Measurements from ENCODE around the gene H2BW1.
"Not testable (repeated sequence)": the region's sequence is repeated elsewhere in the genome, so short reads cannot be mapped to it uniquely, and the experiment has no call there.

The H2BW1 gene

GRCh38 chrX:104013606-104014005, at the start of gene H2BW1:
H2BW1 (minus strand) TSS chrX:104013708; CDS start chrX:104013576, 132 bp downstream.
- CTCF ChIA-PET: no interaction called here
- Mint-ChIP-seq H3K4me3 (no peak within 1 kb of the TSS), H3K9me3 (no peaks in the 10 kb centered on the region), H3K4me1 (no peaks in the 10 kb centered on the region), H3K27me3 (no peaks in the 10 kb centered on the region), H3K36me3 (no peaks in the 10 kb centered on the region), H3K27ac (no peak within 1 kb of the TSS)
- DNase-seq: no peak

- H3K27me3 Mint-ChIP-seq, H3K27ac Mint-ChIP-seq, H3K4me1 Mint-ChIP-seq, DNase-seq, H3K36me3 Mint-ChIP-seq, H3K9me3 Mint-ChIP-seq, CTCF ChIA-PET, H3K4me3 Mint-ChIP-seq: not testable (repeated sequence)
Observed at GRCh38 chrX:104062636-104063035, 49.1 kb upstream of the H2BW1 start.

- DNase-seq, H3K27ac Mint-ChIP-seq, H3K9me3 Mint-ChIP-seq, H3K4me3 Mint-ChIP-seq, CTCF ChIA-PET, H3K27me3 Mint-ChIP-seq, H3K36me3 Mint-ChIP-seq, H3K4me1 Mint-ChIP-seq: not testable (repeated sequence)
Observed at GRCh38 chrX:104054956-104055355, 41.4 kb upstream of the H2BW1 start.

- no peak for DNase-seq
- no peaks in the 10 kb centered on the region for H3K27me3 Mint-ChIP-seq
- H3K27ac Mint-ChIP-seq: no peak overlapping the region
- H3K4me1 Mint-ChIP-seq: no peaks in the 10 kb centered on the region
- no peaks in the 10 kb centered on the region for H3K36me3 Mint-ChIP-seq
- no peaks in the 10 kb centered on the region for H3K9me3 Mint-ChIP-seq
- CTCF ChIA-PET: no interaction called here
- H3K4me3 Mint-ChIP-seq: no peak overlapping the region
Observed at GRCh38 chrX:104047171-104047570, 33.7 kb upstream of the H2BW1 start.

GRCh38 chrX:104045642-104046041, 32.1 kb upstream of the H2BW1 start:
- Mint-ChIP-seq H3K36me3 (no peaks in the 10 kb centered on the region), H3K9me3 (peaks cover under 1% of the 10 kb centered on the region), H3K27me3 (no peaks in the 10 kb centered on the region), H3K27ac (no peak overlapping the region), H3K4me3 (no peak overlapping the region), H3K4me1 (no peaks in the 10 kb centered on the region)
- DNase-seq: no peak
- CTCF ChIA-PET: no interaction called here

- DNase-seq: no peak
- CTCF ChIA-PET: no interaction called here
- H3K27me3 Mint-ChIP-seq: peaks cover 3% of the 10 kb centered on the region
- peaks cover 1% of the 10 kb centered on the region for H3K9me3 Mint-ChIP-seq
- H3K4me3 Mint-ChIP-seq: no peak overlapping the region
- H3K36me3 Mint-ChIP-seq: no peaks in the 10 kb centered on the region
- no peaks in the 10 kb centered on the region for H3K4me1 Mint-ChIP-seq
- no peak overlapping the region for H3K27ac Mint-ChIP-seq
Observed at GRCh38 chrX:104041003-104041402, 27.5 kb upstream of the H2BW1 start.

GRCh38 chrX:104039689-104040505, 26.4 kb upstream of the H2BW1 start, which contains the start of gene H2BW2:
H2BW2 (plus strand) TSS chrX:104039956; CDS start chrX:104039995, 39 bp downstream.
- peaks cover 3% of the 10 kb centered on the region for H3K27me3 Mint-ChIP-seq
- CTCF ChIA-PET: no interaction called here
- H3K36me3 Mint-ChIP-seq: no peaks in the 10 kb centered on the region
- H3K27ac Mint-ChIP-seq: no peak within 1 kb of the TSS
- no peak within 1 kb of the TSS for H3K4me3 Mint-ChIP-seq
- no peak for DNase-seq
- H3K9me3 Mint-ChIP-seq: peaks cover 1% of the 10 kb centered on the region
- H3K4me1 Mint-ChIP-seq: no peaks in the 10 kb centered on the region

- Mint-ChIP-seq H3K27me3 (no peaks in the 10 kb centered on the region), H3K4me3 (no peak overlapping the region), H3K4me1 (no peaks in the 10 kb centered on the region), H3K36me3 (no peaks in the 10 kb centered on the region), H3K27ac (no peak overlapping the region), H3K9me3 (no peaks in the 10 kb centered on the region)
- DNase-seq: no peak
- CTCF ChIA-PET: no interaction called here
Observed at GRCh38 chrX:104018126-104018525, 4.6 kb upstream of the H2BW1 start.

- CTCF ChIA-PET, H3K27ac Mint-ChIP-seq, H3K36me3 Mint-ChIP-seq, H3K9me3 Mint-ChIP-seq, DNase-seq, H3K27me3 Mint-ChIP-seq, H3K4me3 Mint-ChIP-seq, H3K4me1 Mint-ChIP-seq: not testable (repeated sequence)
Observed at GRCh38 chrX:104015576-104015975, 2.1 kb upstream of the H2BW1 start.

- Mint-ChIP-seq H3K4me1 (no peaks in the 10 kb centered on the region), H3K36me3 (no peaks in the 10 kb centered on the region), H3K27me3 (no peaks in the 10 kb centered on the region), H3K4me3 (no peak overlapping the region), H3K27ac (no peak overlapping the region), H3K9me3 (no peaks in the 10 kb centered on the region)
- DNase-seq: no peak
- CTCF ChIA-PET: no interaction called here
Observed at GRCh38 chrX:104013158-104013557, 350 bp downstream of the H2BW1 start.

- Mint-ChIP-seq H3K36me3 (no peaks in the 10 kb centered on the region), H3K4me1 (no peaks in the 10 kb centered on the region), H3K9me3 (no peaks in the 10 kb centered on the region), H3K27me3 (no peaks in the 10 kb centered on the region), H3K27ac (no peak overlapping the region), H3K4me3 (no peak overlapping the region)
- no peak for DNase-seq
- CTCF ChIA-PET: no interaction called here
Observed at GRCh38 chrX:104008831-104009230, 4.7 kb downstream of the H2BW1 start.

- H3K4me1 Mint-ChIP-seq: no peaks in the 10 kb centered on the region
- no peak overlapping the region for H3K4me3 Mint-ChIP-seq
- CTCF ChIA-PET: no interaction called here
- H3K27ac Mint-ChIP-seq: no peak overlapping the region
- no peaks in the 10 kb centered on the region for H3K27me3 Mint-ChIP-seq
- H3K36me3 Mint-ChIP-seq: no peaks in the 10 kb centered on the region
- no peak for DNase-seq
- no peaks in the 10 kb centered on the region for H3K9me3 Mint-ChIP-seq
Observed at GRCh38 chrX:103999234-103999633, 14.3 kb downstream of the H2BW1 start.

- H3K36me3 Mint-ChIP-seq, H3K27me3 Mint-ChIP-seq, H3K4me1 Mint-ChIP-seq, H3K9me3 Mint-ChIP-seq, DNase-seq, H3K4me3 Mint-ChIP-seq, H3K27ac Mint-ChIP-seq, CTCF ChIA-PET: not testable (repeated sequence)
Observed at GRCh38 chrX:103983508-103983907, 30.0 kb downstream of the H2BW1 start.

- H3K27me3 Mint-ChIP-seq, H3K4me3 Mint-ChIP-seq, CTCF ChIA-PET, H3K4me1 Mint-ChIP-seq, H3K27ac Mint-ChIP-seq, H3K9me3 Mint-ChIP-seq, H3K36me3 Mint-ChIP-seq, DNase-seq: not testable (repeated sequence)
Observed at GRCh38 chrX:103962411-103963278, 50.9 kb downstream of the H2BW1 start, which contains the start of gene TMSB15B. TMSB15B (plus strand) TSS chrX:103962627.

Data from activated naive CD4-positive, alpha-beta T cell treated with anti-CD3 and anti-CD28 coated beads, Interleukin-2, amount 10 ng/mL, durations not matched to agents 7 days and 5 days (primary cell).